Prostate gland (tissue), 2 donors: ENCODE data around the gene BCL6.

Experiments used
- POLR2A ChIP-seq: fragments of 450-650 bp; IDR thresholded peaks from one replicate; pipeline ENCODE4 v1.6.1; 2016; ENCODE audit warnings: antibody characterized with exemption, mild to moderate bottlenecking
- POLR2AphosphoS5 ChIP-seq: sonication (generic); formaldehyde crosslinking; IDR thresholded peaks from one replicate; pipeline ENCODE4 v1.6.1; 2017; ENCODE audit warnings: antibody characterized with exemption
- TF ChIP-seq, protein P1 (sequence below), 4 experiments: fragments of 200-600 bp in 2 of 4; fragments of 450-650 bp in 2 of 4; sonication (generic) in 2 of 4; IDR thresholded peaks; 1 replicate in 3 of 4; 2 replicates in 1 of 4; pipeline ENCODE4 v1.5.1; 2016 to 2019; ENCODE audit warnings: antibody characterized with exemption in 4 of 4, mild to moderate bottlenecking in 2 of 4, moderate library complexity in 2 of 4

- TF ChIP-seq, protein P1, sequence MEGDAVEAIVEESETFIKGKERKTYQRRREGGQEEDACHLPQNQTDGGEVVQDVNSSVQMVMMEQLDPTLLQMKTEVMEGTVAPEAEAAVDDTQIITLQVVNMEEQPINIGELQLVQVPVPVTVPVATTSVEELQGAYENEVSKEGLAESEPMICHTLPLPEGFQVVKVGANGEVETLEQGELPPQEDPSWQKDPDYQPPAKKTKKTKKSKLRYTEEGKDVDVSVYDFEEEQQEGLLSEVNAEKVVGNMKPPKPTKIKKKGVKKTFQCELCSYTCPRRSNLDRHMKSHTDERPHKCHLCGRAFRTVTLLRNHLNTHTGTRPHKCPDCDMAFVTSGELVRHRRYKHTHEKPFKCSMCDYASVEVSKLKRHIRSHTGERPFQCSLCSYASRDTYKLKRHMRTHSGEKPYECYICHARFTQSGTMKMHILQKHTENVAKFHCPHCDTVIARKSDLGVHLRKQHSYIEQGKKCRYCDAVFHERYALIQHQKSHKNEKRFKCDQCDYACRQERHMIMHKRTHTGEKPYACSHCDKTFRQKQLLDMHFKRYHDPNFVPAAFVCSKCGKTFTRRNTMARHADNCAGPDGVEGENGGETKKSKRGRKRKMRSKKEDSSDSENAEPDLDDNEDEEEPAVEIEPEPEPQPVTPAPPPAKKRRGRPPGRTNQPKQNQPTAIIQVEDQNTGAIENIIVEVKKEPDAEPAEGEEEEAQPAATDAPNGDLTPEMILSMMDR (IDR thresholded peaks at IDR 0.05): no peak
- TF ChIP-seq POLR2AphosphoS5 (no peak), POLR2A (no peak)
These were observed 10.4 kb downstream of the BCL6 start for GRCh38 chr3:187734841-187735240.
